Stimulated activated CD4-positive, alpha-beta T cell treated with anti-CD3 and anti-CD28 coated beads, Interleukin-4, amount 100 ng/mL, for 4 hours (primary cell): Measurements from ENCODE around the gene GIMAP8.

Experiments used
- DNase-seq, 2 experiments: peaks; one replicate each; pipeline ENCODE4 v3.0.0-alpha.2; 2020

GIMAP8 gene

GRCh38 chr7:150450491-150451001, at the start of gene GIMAP8:
GIMAP8 (plus strand) TSS chr7:150450630; CDS start chr7:150466699, 16,069 bp downstream.
- DNase-seq, result peak; percentile 45 to 50

GRCh38 chr7:150400788-150401423, 49.5 kb upstream of the GIMAP8 start:
- DNase-seq, result no peak

- DNase-seq, result no peak
These were observed 49.0 kb upstream of the GIMAP8 start for GRCh38 chr7:150401424-150401790.

GRCh38 chr7:150401861-150402631, 48.4 kb upstream of the GIMAP8 start:
- no peak for DNase-seq

- no peak for DNase-seq
These were observed 47.6 kb upstream of the GIMAP8 start for GRCh38 chr7:150402671-150403321.

- no peak for DNase-seq
These were observed 46.9 kb upstream of the GIMAP8 start for GRCh38 chr7:150403376-150404171.

GRCh38 chr7:150404172-150404804, 46.1 kb upstream of the GIMAP8 start:
- DNase-seq, result no peak

- peak; percentile 66 to 70 for DNase-seq
These were observed 45.4 kb upstream of the GIMAP8 start for GRCh38 chr7:150404805-150405583.

GRCh38 chr7:150405584-150406311, 44.7 kb upstream of the GIMAP8 start:
- DNase-seq, result no peak

GRCh38 chr7:150406312-150406566, 44.2 kb upstream of the GIMAP8 start:
- DNase-seq, result no peak

- DNase-seq, result peak in 1 of 2 experiments; percentile 26
These were observed 43.6 kb upstream of the GIMAP8 start for GRCh38 chr7:150406567-150407421.

GRCh38 chr7:150407588-150408392, 42.6 kb upstream of the GIMAP8 start:
- DNase-seq, result no peak

- DNase-seq, result no peak
These were observed 41.8 kb upstream of the GIMAP8 start for GRCh38 chr7:150408393-150409299.

GRCh38 chr7:150409300-150410030, 41.0 kb upstream of the GIMAP8 start:
- DNase-seq, result no peak

- DNase-seq, result no peak
These were observed 40.3 kb upstream of the GIMAP8 start for GRCh38 chr7:150410131-150410530.

GRCh38 chr7:150410680-150411346, 39.6 kb upstream of the GIMAP8 start:
- DNase-seq, result no peak

GRCh38 chr7:150411606-150412005, 38.8 kb upstream of the GIMAP8 start:
- DNase-seq, result no peak
